NT2/D1 (cell line): ENCODE data around the gene CFAP97D1.

Experiments
- SUZ12 ChIP-seq: IDR thresholded peaks from 2 replicates; pipeline ENCODE4 v1.6.1; 2011; ENCODE audit not compliant: insufficient read length, insufficient read depth; ENCODE audit errors: extremely low read depth
- YY1 ChIP-seq: IDR thresholded peaks from 2 replicates; pipeline ENCODE4 v1.6.1; 2011; ENCODE audit not compliant: insufficient read length, insufficient read depth
- ZNF274 ChIP-seq: IDR thresholded peaks from 2 replicates; pipeline ENCODE4 v1.6.1; 2011; ENCODE audit warnings: mild to moderate bottlenecking, low read depth, low read length

GRCh38 chr17:43737722-43738121 is 42.5 kb upstream of the CFAP97D1 start:
- TF ChIP-seq ZNF274 (no peak), YY1 (no peak), SUZ12 (no peak)
